HG03139 (cell line): ENCODE data around the gene RB1.
"Not testable (repeated sequence)": the region's sequence is repeated elsewhere in the genome, so short reads cannot be mapped to it uniquely, and the experiment has no call there.

Source experiments
- ATAC-seq: cut with Tn5 transposase; IDR thresholded peaks from one replicate; pipeline ENCODE4 v1.9.1; 2021; ENCODE audit not compliant: unreplicated experiment

Gene RB1

GRCh38 chr13:48346583-48346982, 43.0 kb downstream of the RB1 start:
- ATAC-seq = no peak

GRCh38 chr13:48349525-48349924, 46.0 kb downstream of the RB1 start:
- no peak for ATAC-seq

DNA sequence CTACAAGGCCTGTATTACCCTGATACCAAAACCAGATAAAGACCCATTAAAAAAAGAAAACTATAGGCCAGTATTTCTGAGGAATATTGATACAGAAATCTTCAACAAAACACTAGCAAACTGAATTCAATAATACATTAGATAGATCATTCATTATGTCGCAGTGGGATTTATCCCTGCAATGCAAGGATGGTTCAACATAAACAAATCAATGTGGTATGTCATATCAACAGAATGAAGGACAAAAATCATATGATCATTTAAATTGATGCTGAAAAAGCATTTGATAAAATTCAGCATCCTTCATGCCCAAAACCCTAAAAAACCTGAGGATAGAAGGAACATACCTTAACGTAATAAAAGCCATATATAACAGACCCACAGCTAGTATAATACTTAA, 50.0 kb downstream of the RB1 start:
- ATAC-seq = no peak

DNA sequence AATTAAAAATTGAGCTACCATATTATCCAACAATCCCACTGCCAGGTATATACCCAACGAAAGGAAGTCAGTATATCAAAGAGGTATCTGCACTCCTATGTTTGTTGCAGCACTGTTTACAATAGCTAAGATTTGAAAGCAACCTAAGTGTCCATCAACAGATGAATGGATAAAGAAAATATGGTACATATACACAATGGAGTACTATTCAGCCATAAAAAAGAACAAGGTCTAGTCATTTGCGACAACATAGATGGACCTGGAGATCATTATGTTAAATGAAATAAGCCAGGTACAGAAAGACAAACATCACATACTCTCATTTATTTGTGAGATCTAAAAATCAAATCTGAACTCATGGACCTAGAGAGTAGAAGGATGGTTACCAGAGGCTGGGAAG, 52.0 kb downstream of the RB1 start:
- ATAC-seq = not testable (repeated sequence)

- no peak for ATAC-seq
These were observed 53.2 kb downstream of the RB1 start for GRCh38 chr13:48356750-48357149.

- no peak for ATAC-seq
These were observed 66.4 kb downstream of the RB1 start for GRCh38 chr13:48369988-48370387.

GRCh38 chr13:48370815-48371214, 67.3 kb downstream of the RB1 start:
- no peak for ATAC-seq

DNA sequence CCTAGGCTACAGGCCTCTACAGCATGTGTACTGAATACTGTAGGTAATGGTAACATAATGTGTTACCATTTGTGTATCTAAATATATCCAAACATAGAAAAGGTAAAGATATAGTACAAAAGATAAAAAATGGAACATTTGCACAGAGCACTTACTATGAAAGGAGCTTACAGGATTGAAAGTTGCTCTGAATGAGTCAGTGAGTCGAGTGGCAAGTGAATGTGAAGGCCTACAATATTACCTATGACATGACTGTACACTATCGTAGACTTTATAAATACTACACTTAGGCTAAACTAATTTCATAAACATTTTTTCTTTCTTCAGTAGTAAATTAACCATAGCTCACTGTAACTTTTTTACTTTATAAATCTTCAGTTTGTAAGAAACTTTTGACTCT, 74.3 kb downstream of the RB1 start:
- no peak for ATAC-seq

DNA sequence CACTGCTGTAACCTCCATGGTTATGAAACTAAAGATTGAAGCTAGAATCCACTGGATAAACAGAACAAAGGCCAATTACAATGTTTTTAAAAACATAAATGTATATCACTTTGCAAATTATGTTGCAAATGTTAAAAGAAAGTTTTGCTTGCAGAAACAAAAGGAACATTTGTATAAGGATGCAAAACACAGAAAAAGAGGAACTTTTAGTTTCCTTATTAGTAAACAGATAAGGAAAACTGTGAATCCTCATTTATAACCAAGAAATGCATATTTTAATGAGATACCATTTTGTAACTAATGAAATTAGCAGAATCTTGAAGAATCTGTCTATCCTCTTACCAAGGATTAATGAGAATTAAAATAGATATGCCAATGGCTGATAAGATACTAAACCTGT, 77.0 kb downstream of the RB1 start:
- no peak for ATAC-seq

GRCh38 chr13:48383384-48383783, 79.8 kb downstream of the RB1 start:
- ATAC-seq = no peak

DNA sequence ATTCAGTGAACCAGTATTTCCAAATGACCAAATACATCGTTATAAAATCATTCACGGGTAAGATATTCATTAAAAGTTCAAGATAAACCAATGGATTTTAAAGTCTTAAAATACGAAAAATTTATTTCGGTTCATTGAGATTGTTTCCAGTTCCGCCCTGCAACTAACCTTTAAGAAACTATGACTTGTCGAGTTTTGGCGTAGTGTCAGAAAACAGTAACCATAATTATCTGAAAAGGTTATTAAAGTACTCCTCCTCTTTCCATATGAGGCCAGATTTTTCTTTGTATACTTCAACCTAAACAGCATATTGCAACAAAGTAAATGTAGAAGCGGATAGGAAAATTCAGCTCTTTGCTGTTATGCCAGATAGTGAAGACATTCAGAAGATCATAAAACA, 83.3 kb downstream of the RB1 start:
- no peak for ATAC-seq

DNA sequence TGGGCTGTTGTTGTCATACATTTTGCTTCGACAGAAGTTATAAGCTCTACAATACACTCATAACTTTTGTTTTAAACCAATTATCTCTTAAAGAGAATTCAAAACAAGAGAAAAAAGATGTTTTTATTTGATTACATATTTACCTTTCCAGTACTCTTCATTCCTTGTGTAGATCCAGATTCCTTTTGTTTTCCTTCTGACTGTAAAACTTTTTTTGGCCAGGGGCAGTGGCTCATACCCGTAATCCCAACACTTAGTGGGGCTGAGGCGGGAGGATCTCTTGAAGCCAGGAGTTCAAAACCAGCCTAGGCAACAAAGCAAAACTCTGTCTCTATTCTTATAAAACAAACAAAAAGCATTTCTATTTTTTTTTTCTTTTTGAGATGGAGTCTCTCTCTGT, 87.7 kb downstream of the RB1 start:
- no peak for ATAC-seq

- ATAC-seq = no peak
These were observed 89.6 kb downstream of the RB1 start for GRCh38 chr13:48393030-48393697.

GRCh38 chr13:48393698-48394085, 90.1 kb downstream of the RB1 start:
- no peak for ATAC-seq

- no peak for ATAC-seq
These were observed 94.2 kb downstream of the RB1 start for GRCh38 chr13:48397744-48398143.

- ATAC-seq = no peak
These were observed 95.0 kb downstream of the RB1 start for GRCh38 chr13:48398450-48399095.

DNA sequence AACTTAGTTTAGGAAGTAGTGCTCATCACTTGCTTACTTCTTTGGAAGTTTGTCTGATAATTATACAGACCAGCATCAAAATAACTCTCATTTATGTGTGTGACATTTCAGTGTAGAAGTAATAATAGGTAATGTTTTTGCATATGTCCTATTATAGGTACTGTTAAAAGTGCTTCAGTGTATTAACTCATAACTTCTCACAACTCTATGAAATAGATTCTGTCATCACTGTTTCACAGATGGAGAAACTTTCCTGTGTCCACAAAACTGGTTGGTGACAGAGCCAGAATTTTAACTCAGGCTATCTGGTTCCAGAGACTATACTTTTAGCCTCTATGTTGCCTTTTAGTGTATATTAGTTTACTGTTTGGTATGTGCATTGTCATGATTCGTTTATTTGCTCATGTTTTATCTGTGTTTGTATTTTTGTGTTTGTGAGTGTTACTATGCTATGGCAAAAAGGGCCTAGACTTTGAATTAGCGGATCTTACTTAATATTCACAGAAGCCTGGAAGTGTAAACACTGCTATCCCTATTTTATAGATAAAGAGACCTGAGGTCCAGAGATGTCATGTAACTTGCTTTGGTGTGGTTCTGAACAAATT, 96.6 kb downstream of the RB1 start:
- ATAC-seq = no peak

DNA sequence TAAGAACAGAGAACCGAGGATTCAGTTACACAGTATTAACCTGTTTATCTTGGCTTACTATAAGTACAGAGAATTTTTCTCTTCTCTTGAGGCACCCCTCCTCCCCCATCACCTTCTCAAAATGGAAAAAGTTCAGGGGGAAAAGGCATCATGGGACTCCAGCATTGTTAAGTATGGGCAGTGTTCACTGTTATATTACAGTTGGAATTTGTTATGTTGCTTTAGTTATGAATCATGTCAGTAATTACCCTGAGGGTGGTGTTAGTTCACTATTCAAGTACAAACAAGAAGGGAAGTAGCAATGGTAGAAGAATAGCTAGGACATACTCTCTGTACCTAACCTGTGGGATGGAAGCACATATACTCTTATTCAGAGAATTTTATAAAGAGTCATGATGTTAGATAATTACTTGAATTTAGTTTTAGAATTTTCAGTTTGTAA, 97.3 kb downstream of the RB1 start:
- ATAC-seq = peak; percentile 48

GRCh38 chr13:48401480-48401879, 97.9 kb downstream of the RB1 start:
- no peak for ATAC-seq

GRCh38 chr13:48402325-48402932, 98.9 kb downstream of the RB1 start:
- no peak for ATAC-seq

GRCh38 chr13:48403151-48403631, 99.6 kb downstream of the RB1 start:
- ATAC-seq = peak; percentile 51

GRCh38 chr13:48403913-48404312, 100.4 kb downstream of the RB1 start:
- ATAC-seq = no peak
